GM12878 (cell line): ENCODE data around the gene TGFBRAP1. TPM values are rescaled to one million over a fixed set of nuclear protein-coding genes. Genes with fewer than 3 reads are reported as not detected.

Experiments
- ATAC-seq: fragments of 200-7000 bp; cut with Tn5 transposase; 3 replicates; pipeline ENCODE4 v1.9.1; 2020; ENCODE audit warnings: mild to moderate bottlenecking, moderate library complexity
- BruUV-seq: library from RNA; stranded (reverse); fragments of 400-500 nt; replicated peaks from 2 replicates; lab custom pipeline; 2021; lab: Mats Ljungman, UMichigan
- CTCF ChIA-PET: fragments of 300-600 bp; sonication (Branson Sonifier 250); formaldehyde crosslinking; extraction: SDS; loops from one replicate; lab custom pipeline; 2021; ENCODE audit warnings: inconsistent platforms; lab: Yijun Ruan, JAX
- POLR2A ChIA-PET: fragments of 350-600 bp; formaldehyde crosslinking; extraction: SDS; loops from one replicate; lab custom pipeline; 2021; ENCODE audit warnings: inconsistent platforms; lab: Charles Lee
- RAD21 ChIA-PET: fragments of 300-600 bp; sonication (Branson Sonifier 250); formaldehyde crosslinking; loops from one replicate; lab custom pipeline; 2023; ENCODE audit warnings: antibody characterized with exemption; ENCODE audit not compliant: unreplicated experiment; lab: Charles Lee
- SMC1A ChIA-PET: fragments of 300-600 bp; sonication (Branson Sonifier 250); formaldehyde crosslinking; loops from one replicate; lab custom pipeline; 2023; ENCODE audit not compliant: unreplicated experiment, uncharacterized antibody; lab: Charles Lee
- DNase-seq: peaks from one replicate; pipeline ENCODE4 v3.0.0-alpha.2; 2011; ENCODE audit warnings: low read depth, low spot score
- FAIRE-seq: peaks from 3 replicates; lab custom pipeline; 2011; peaks lifted over from hg19 to GRCh38; lab: Jason Lieb, UNC
- H2AFZ ChIP-seq: 2 replicates; pipeline ENCODE4 v1.6.0; 2011; ENCODE audit warnings: low read depth, low read length, control low read depth; ENCODE audit not compliant: control insufficient read depth
- H3K27ac ChIP-seq: 2 replicates; pipeline ENCODE4 v1.5.1; 2011; ENCODE audit warnings: control low read depth; ENCODE audit not compliant: control insufficient read depth, insufficient read depth
- H3K27me3 ChIP-seq, 2 experiments: replicated peaks in 1 of 2; 2 replicates each; pipeline versions ENCODE4 v1.6.0 to v1.6.1; 2011; ENCODE audit warnings: low read length in 1 of 2; ENCODE audit not compliant: control insufficient read depth in 2 of 2, insufficient read depth in 2 of 2
- H3K36me3 ChIP-seq, 2 experiments: 2 replicates each; pipeline ENCODE4 v1.5.1; 2011; ENCODE audit warnings: low read length in 1 of 2; ENCODE audit not compliant: control insufficient read depth in 2 of 2, insufficient read depth in 2 of 2
- H3K4me1 ChIP-seq: 2 replicates; pipeline ENCODE4 v1.6.1; 2011; ENCODE audit warnings: mild to moderate bottlenecking, low read length, moderate library complexity, mixed read lengths; ENCODE audit not compliant: control insufficient read depth, insufficient read depth
- H3K4me2 ChIP-seq: 2 replicates; pipeline ENCODE4 v1.6.0; 2011; ENCODE audit warnings: control low read depth; ENCODE audit not compliant: control insufficient read depth, insufficient read depth
- H3K4me3 ChIP-seq: fragments of 200-600 bp; sonication (generic); 2 replicates; pipeline ENCODE4 v1.5.1; 2016
- H3K79me2 ChIP-seq: 2 replicates; pipeline ENCODE4 v1.6.0; 2011; ENCODE audit warnings: low read length; ENCODE audit not compliant: control insufficient read depth, insufficient read depth
- H3K9ac ChIP-seq: 2 replicates; pipeline ENCODE4 v1.8.0; 2011; ENCODE audit warnings: low read length, control low read depth, mixed read lengths; ENCODE audit not compliant: control insufficient read depth, insufficient read depth
- H3K9me3 ChIP-seq: replicated peaks from 3 replicates; pipeline ENCODE4 v1.5.1; 2011; ENCODE audit warnings: mild to moderate bottlenecking, low read length; ENCODE audit not compliant: control insufficient read depth, insufficient read depth
- H4K20me1 ChIP-seq: 2 replicates; pipeline ENCODE4 v1.6.0; 2011; ENCODE audit not compliant: control insufficient read depth, insufficient read depth
- BMI1 ChIP-seq: fragments of 450-650 bp; IDR thresholded peaks from 2 replicates; pipeline ENCODE4 v1.6.1; 2016; ENCODE audit warnings: mild to moderate bottlenecking, moderate library complexity, borderline replicate concordance
- CHD2 ChIP-seq: IDR thresholded peaks from 2 replicates; pipeline ENCODE4 v1.6.1; 2011; ENCODE audit warnings: low read depth, low read length, improper control_type of control experiment, borderline replicate concordance
- EGR1 ChIP-seq, 2 experiments: IDR thresholded peaks; 1 replicate in 1 of 2; 2 replicates in 1 of 2; pipeline ENCODE4 v1.6.1; 2011 to 2012; ENCODE audit warnings: low read depth in 2 of 2, low read length in 2 of 2, borderline replicate concordance in 1 of 2, mild to moderate bottlenecking in 1 of 2, moderate library complexity in 1 of 2
- ESRRA ChIP-seq: IDR thresholded peaks from 2 replicates; pipeline ENCODE4 v1.6.1; 2012; ENCODE audit warnings: mild to moderate bottlenecking, low read length, improper control_type of control experiment
- HCFC1 ChIP-seq: fragments of 150-350 bp; IDR thresholded peaks from 2 replicates; pipeline ENCODE4 v1.6.1; 2014; ENCODE audit warnings: low read length
- IKZF1 ChIP-seq: fragments of 450-650 bp; conservative IDR thresholded peaks from 2 replicates; pipeline ENCODE4 v1.6.1; 2017; ENCODE audit warnings: antibody characterized with exemption, mild to moderate bottlenecking
- KAT2A ChIP-seq: conservative IDR thresholded peaks from 2 replicates; pipeline ENCODE4 v1.6.1; 2011; ENCODE audit warnings: low read depth, low read length; ENCODE audit not compliant: control insufficient read depth
- NFIC ChIP-seq: IDR thresholded peaks from 2 replicates; pipeline ENCODE4 v1.6.1; 2012; ENCODE audit warnings: low read depth, mild to moderate bottlenecking, inconsistent platforms, low read length, moderate library complexity
- NR2C2 ChIP-seq: IDR thresholded peaks from 2 replicates; pipeline ENCODE4 v1.6.1; 2011; ENCODE audit warnings: borderline replicate concordance, low read depth; ENCODE audit not compliant: control insufficient read depth, insufficient read length
- NR2F1 ChIP-seq: fragments of 450-650 bp; conservative IDR thresholded peaks from 2 replicates; pipeline ENCODE4 v1.6.1; 2017; ENCODE audit warnings: mild to moderate bottlenecking
- POLR2AphosphoS5 ChIP-seq: IDR thresholded peaks from 2 replicates; pipeline ENCODE4 v1.6.1; 2011; ENCODE audit warnings: mild to moderate bottlenecking, low read length, inconsistent platforms
- POU2F2 ChIP-seq: IDR thresholded peaks from 3 replicates; pipeline ENCODE4 v1.6.1; 2011; ENCODE audit warnings: low read depth, mild to moderate bottlenecking, low read length, borderline replicate concordance
- RAD51 ChIP-seq: fragments of 450-650 bp; IDR thresholded peaks from 2 replicates; pipeline ENCODE4 v1.6.1; 2016; ENCODE audit warnings: moderate library complexity, mild to moderate bottlenecking, inconsistent platforms
- RB1 ChIP-seq: fragments of 450-650 bp; formaldehyde crosslinking; IDR thresholded peaks from 2 replicates; pipeline ENCODE4 v1.6.1; 2017; ENCODE audit warnings: mild to moderate bottlenecking, borderline replicate concordance
- SMAD1 ChIP-seq: fragments of 450-650 bp; IDR thresholded peaks from 2 replicates; pipeline ENCODE4 v1.6.1; 2018; ENCODE audit warnings: mild to moderate bottlenecking, low read depth; ENCODE audit not compliant: partially characterized antibody
- SREBF2 ChIP-seq: IDR thresholded peaks from 2 replicates; pipeline ENCODE4 v1.6.1; 2012; ENCODE audit warnings: mild to moderate bottlenecking, low read length
- ZNF622 ChIP-seq: fragments of 450-650 bp; IDR thresholded peaks from 2 replicates; pipeline ENCODE4 v1.6.1; 2017; ENCODE audit warnings: mild to moderate bottlenecking, inconsistent platforms
- WGBS: methylation state at CpG from one replicate; pipeline ENCODE4 v1.1.6; 2016; ENCODE audit warnings: low lambda C conversion rate; ENCODE audit not compliant: insufficient replicate concordance, insufficient coverage; ENCODE audit errors: missing lambda C conversion rate; 5-methylcytosine and 5-hydroxymethylcytosine counted together
- in situ Hi-C: fragments of 300-500 bp; cut with MboI; formaldehyde crosslinking; loops from 9 replicates; pipeline ENCODE4 v1.14.3; 2018; ENCODE audit warnings: mixed read lengths
- intact Hi-C: fragments of 100-400 bp; cut with micrococcal nuclease; formaldehyde crosslinking; loops from one replicate; pipeline ENCODE4 v1.14.2; 2022; ENCODE audit not compliant: unreplicated experiment
- polyA plus RNA-seq, 11 experiments: library from polyadenylated mRNA; depleted of rRNA in 4 of 11; unstranded in 6 of 11; stranded (reverse) in 5 of 11; fragments of >200 nt; fragmentation: Nextera tagmentation in 4 of 11; fragmentation: Illumina TruSeq in 1 of 11; extraction: Ambion mirVana in 4 of 11; extraction: Trizol in 1 of 11; gene quantifications; 1 replicate in 1 of 11; 2 replicates in 10 of 11; pipeline versions ENCODE4 v1.2.1 to v1.2.3, GENCODE V29; 2011 to 2016; ENCODE audit warnings: inconsistent platforms in 2 of 11, missing spikeins in 2 of 11, low read depth in 1 of 11
- total RNA-seq, 4 experiments: library from RNA; depleted of rRNA in 3 of 4; stranded (reverse); fragments of >200 nt in 3 of 4; fragmentation: Illumina TruSeq in 1 of 4; extraction: Trizol in 1 of 4; gene quantifications; 2 replicates each; pipeline versions ENCODE4 v1.2.1 to v1.2.3, GENCODE V29; 2013 to 2021
- TF ChIP-seq, protein P1 (sequence below): fragments of 450-650 bp; IDR thresholded peaks from 2 replicates; pipeline ENCODE4 v1.6.1; 2016; ENCODE audit warnings: mild to moderate bottlenecking
- TF ChIP-seq, protein P2 (sequence below): fragments of 450-650 bp; formaldehyde crosslinking; IDR thresholded peaks from 2 replicates; pipeline ENCODE4 v1.4.0; 2022; ENCODE audit warnings: mild to moderate bottlenecking, moderate library complexity

TGFBRAP1 gene
- total and polyA plus RNA-seq, 10 of the 15 experiments (the other 5 are each of a cell fraction or from before 2014, with no cell fraction given): 7.9 to 37.4 (median 23.7) TPM

DNA sequence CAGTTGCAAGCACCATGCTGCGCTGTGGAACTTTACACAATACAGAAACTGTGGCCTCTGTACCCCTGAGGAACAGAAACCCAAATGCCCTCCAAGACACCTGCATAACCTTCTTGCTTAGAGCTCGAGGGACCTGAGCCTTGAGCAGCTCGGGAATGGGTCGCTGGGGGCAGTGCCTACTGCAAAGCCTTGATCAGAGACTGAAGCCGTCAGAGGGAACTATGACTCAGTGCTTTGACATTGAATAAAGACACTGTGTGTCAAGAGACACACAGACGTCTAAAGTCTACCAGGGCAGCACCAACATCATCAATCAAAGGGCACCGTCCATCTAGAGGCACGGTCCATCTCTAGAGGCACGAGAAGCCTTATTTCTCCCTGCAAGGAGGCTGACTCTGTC, 57.4 kb downstream of the TGFBRAP1 start (continued):
- TF ChIP-seq, protein P1, sequence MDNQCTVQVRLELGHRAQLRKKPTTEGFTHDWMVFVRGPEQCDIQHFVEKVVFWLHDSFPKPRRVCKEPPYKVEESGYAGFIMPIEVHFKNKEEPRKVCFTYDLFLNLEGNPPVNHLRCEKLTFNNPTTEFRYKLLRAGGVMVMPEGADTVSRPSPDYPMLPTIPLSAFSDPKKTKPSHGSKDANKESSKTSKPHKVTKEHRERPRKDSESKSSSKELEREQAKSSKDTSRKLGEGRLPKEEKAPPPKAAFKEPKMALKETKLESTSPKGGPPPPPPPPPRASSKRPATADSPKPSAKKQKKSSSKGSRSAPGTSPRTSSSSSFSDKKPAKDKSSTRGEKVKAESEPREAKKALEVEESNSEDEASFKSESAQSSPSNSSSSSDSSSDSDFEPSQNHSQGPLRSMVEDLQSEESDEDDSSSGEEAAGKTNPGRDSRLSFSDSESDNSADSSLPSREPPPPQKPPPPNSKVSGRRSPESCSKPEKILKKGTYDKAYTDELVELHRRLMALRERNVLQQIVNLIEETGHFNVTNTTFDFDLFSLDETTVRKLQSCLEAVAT: no peak
- no peak for TF ChIP-seq BMI1
- no peak for TF ChIP-seq NFIC
- no peak for TF ChIP-seq KAT2A
- TF ChIP-seq IKZF1: no peak
- no peak for TF ChIP-seq SMAD1
- TF ChIP-seq POLR2AphosphoS5: no peak
- TF ChIP-seq ZNF622: no peak
- no peak for TF ChIP-seq ESRRA

DNA sequence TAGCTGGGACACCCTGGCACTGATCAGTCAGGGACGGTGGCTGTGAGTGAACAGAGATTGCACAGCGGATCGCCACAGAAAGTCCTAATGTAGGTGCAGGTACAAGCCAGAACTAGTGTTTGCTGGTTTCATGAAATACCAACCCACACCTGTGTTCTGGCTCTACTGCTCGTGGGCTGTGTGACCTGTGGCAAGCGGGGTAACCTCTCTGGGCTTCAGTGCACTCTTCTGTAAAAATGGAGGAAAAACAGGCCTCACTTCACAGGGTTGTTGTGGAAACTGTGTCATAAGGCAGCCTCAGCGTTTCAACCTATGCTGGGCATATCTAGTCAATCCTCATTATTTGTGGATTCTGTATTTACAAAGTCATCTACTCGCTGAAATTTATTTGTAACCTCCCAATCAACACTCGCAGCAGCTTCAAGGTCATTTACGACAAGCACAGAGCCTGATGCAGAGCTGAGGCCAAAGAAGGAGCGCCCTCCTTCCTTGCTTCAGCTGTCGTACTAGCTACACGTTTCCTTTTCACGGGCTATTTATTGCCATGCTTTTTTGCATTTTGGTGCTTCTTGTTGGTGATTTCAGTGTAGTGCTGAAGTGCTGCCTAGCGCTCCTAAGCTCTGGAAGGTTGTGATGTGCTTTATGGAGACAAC, 58.0 kb downstream of the TGFBRAP1 start:
- H3K9me3 ChIP-seq: no peaks in the 10 kb centered on the region
- no peaks in the 10 kb centered on the region for H3K4me1 ChIP-seq
- no peaks in the 10 kb centered on the region for H3K27me3 ChIP-seq
- ChIA-PET CTCF (no interaction called here), RAD21 (no interaction called here), POLR2A (no interaction called here), SMC1A (no interaction called here)
- FAIRE-seq: no peak
- H3K4me2 ChIP-seq: no peak overlapping the region
- 78% methylated on average over 14 of the region's 14 CpGs for WGBS
- no peak for DNase-seq
- ATAC-seq: no peak
- H3K27ac ChIP-seq: no peak overlapping the region
- no peaks in the 10 kb centered on the region for H4K20me1 ChIP-seq
- H3K36me3 ChIP-seq: peaks cover 31 to 39% of the 10 kb centered on the region in 2 experiments; a peak in 3 of 4 replicates
- in situ Hi-C loops: no loop called here
- H2AFZ ChIP-seq: no peak overlapping the region
- H3K4me3 ChIP-seq: no peak overlapping the region
- H3K9ac ChIP-seq: no peak overlapping the region
- no TSS peak for BruUV-seq
- TF ChIP-seq NR2C2: no peak
- no peak for TF ChIP-seq RB1
- TF ChIP-seq NR2F1: no peak
- TF ChIP-seq, protein P2, sequence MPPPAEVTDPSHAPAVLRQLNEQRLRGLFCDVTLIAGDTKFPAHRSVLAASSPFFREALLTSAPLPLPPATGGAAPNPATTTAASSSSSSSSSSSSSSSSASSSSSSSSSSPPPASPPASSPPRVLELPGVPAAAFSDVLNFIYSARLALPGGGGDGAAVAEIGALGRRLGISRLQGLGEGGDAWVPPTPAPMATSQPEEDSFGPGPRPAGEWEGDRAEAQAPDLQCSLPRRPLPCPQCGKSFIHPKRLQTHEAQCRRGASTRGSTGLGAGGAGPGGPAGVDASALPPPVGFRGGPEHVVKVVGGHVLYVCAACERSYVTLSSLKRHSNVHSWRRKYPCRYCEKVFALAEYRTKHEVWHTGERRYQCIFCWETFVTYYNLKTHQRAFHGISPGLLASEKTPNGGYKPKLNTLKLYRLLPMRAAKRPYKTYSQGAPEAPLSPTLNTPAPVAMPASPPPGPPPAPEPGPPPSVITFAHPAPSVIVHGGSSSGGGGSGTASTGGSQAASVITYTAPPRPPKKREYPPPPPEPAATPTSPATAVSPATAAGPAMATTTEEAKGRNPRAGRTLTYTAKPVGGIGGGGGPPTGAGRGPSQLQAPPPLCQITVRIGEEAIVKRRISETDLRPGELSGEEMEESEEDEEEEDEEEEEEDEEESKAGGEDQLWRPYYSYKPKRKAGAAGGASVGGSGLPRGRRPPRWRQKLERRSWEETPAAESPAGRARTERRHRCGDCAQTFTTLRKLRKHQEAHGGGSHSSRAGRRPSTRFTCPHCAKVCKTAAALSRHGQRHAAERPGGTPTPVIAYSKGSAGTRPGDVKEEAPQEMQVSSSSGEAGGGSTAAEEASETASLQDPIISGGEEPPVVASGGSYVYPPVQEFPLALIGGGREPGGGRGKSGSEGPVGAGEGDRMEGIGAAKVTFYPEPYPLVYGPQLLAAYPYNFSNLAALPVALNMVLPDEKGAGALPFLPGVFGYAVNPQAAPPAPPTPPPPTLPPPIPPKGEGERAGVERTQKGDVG: no peak
- TF ChIP-seq SREBF2: no peak
- TF ChIP-seq POU2F2: no peak
- TF ChIP-seq EGR1 (IDR thresholded peaks at IDR 0.05; ENCODE audit: borderline replicate concordance in 1 of 2, low read depth in 2 of 2, low read length in 2 of 2): no peak
- no peak for TF ChIP-seq POLR2AphosphoS5
- no peak for TF ChIP-seq HCFC1
- no peak for TF ChIP-seq CHD2
- TF ChIP-seq RAD51: no peak
- intact Hi-C loops: no loop called here
- no peaks in the 10 kb centered on the region for H3K79me2 ChIP-seq
